Measurements from ENCODE around the gene PTF1A.

GRCh38 chr10:23155169-23155568 lies 36.9 kb upstream of the PTF1A start:
- TF ChIP-seq CTCF (conservative IDR thresholded peaks at IDR 0.05; ENCODE audit: low read length) (no peak), EZH2phosphoT487 (IDR thresholded peaks at IDR 0.05; ENCODE audit: borderline replicate concordance) (no peak)
